GM12878 (cell line): Measurements from ENCODE around the gene ARHGAP15.

Experiments
- CBFB ChIP-seq: IDR thresholded peaks from 2 replicates; pipeline ENCODE4 v1.6.1; 2016; ENCODE audit warnings: antibody characterized with exemption, low read depth
- JUND ChIP-seq: IDR thresholded peaks from 2 replicates; pipeline ENCODE4 v1.6.1; 2012; ENCODE audit warnings: low read depth, mild to moderate bottlenecking, low read length, improper control_type of control experiment, moderate library complexity
- NFYB ChIP-seq: IDR thresholded peaks from 2 replicates; pipeline ENCODE4 v1.6.1; 2011; ENCODE audit warnings: low read depth, mild to moderate bottlenecking, low read length, improper control_type of control experiment, moderate library complexity; ENCODE audit not compliant: insufficient read depth
- POLR2A ChIP-seq: IDR thresholded peaks from 2 replicates; pipeline ENCODE4 v1.6.1; 2011; ENCODE audit warnings: low read depth, mild to moderate bottlenecking, low read length
- TCF7 ChIP-seq: IDR thresholded peaks from 2 replicates; pipeline ENCODE4 v1.6.1; 2014; ENCODE audit warnings: antibody characterized with exemption, borderline replicate concordance
- TF ChIP-seq, protein P1 (sequence below), 3 experiments: IDR thresholded peaks in 2 of 3; conservative IDR thresholded peaks in 1 of 3; 2 replicates each; pipeline ENCODE4 v1.5.1; 2011; ENCODE audit warnings: low read depth in 3 of 3, low read length in 3 of 3, mild to moderate bottlenecking in 3 of 3, control low read depth in 2 of 3, moderate library complexity in 2 of 3, inconsistent platforms in 1 of 3, mixed read lengths in 1 of 3; ENCODE audit not compliant: control insufficient read depth in 2 of 3, insufficient read depth in 1 of 3; ENCODE audit errors: extremely low read depth in 1 of 3
- TF ChIP-seq, protein P2 (sequence below): fragments of 450-650 bp; IDR thresholded peaks from 2 replicates; pipeline ENCODE4 v1.6.1; 2017; ENCODE audit warnings: borderline replicate concordance

DNA sequence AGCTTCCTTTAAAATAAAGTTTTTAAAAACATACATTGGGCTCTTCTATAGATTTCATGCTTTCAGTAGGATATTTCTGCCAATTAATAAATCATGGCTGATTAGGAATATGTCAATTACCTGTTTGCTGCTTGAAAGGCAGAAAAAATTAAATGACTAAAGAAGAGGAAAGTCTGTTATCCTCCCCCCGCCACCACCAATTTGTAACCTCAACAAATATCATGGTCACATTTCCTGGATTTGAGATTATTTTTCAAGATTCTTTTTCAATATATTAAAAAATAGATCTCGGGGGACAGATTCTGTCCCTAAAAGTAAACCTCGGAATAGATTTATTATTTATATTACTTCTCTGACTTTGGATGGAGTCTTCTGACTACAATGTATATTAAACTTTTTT lies 125.9 kb downstream of the ARHGAP15 start:
- TF ChIP-seq POLR2A (no peak), CBFB (no peak), JUND (no peak), TCF7 (no peak), NFYB (no peak)
- TF ChIP-seq, protein P1, sequence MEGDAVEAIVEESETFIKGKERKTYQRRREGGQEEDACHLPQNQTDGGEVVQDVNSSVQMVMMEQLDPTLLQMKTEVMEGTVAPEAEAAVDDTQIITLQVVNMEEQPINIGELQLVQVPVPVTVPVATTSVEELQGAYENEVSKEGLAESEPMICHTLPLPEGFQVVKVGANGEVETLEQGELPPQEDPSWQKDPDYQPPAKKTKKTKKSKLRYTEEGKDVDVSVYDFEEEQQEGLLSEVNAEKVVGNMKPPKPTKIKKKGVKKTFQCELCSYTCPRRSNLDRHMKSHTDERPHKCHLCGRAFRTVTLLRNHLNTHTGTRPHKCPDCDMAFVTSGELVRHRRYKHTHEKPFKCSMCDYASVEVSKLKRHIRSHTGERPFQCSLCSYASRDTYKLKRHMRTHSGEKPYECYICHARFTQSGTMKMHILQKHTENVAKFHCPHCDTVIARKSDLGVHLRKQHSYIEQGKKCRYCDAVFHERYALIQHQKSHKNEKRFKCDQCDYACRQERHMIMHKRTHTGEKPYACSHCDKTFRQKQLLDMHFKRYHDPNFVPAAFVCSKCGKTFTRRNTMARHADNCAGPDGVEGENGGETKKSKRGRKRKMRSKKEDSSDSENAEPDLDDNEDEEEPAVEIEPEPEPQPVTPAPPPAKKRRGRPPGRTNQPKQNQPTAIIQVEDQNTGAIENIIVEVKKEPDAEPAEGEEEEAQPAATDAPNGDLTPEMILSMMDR (IDR thresholded peaks at IDR 0.05 in 2 of 3, conservative IDR thresholded peaks at IDR 0.05 in 1 of 3; ENCODE audit: control insufficient read depth in 2 of 3, extremely low read depth in 1 of 3, insufficient read depth in 1 of 3, low read depth in 3 of 3, low read length in 3 of 3), result no peak
- TF ChIP-seq, protein P2, sequence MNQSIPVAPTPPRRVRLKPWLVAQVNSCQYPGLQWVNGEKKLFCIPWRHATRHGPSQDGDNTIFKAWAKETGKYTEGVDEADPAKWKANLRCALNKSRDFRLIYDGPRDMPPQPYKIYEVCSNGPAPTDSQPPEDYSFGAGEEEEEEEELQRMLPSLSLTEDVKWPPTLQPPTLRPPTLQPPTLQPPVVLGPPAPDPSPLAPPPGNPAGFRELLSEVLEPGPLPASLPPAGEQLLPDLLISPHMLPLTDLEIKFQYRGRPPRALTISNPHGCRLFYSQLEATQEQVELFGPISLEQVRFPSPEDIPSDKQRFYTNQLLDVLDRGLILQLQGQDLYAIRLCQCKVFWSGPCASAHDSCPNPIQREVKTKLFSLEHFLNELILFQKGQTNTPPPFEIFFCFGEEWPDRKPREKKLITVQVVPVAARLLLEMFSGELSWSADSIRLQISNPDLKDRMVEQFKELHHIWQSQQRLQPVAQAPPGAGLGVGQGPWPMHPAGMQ, result no peak
